ENCODE results near the gene GFY.
A peak's percentile ranks its signal among the peaks of the same experiment; 100 is the strongest.

The GFY gene

GRCh38 chr19:49428547-49429451 lies 3.6 kb downstream of the GFY start:
- no peak for DNase-seq

DNA sequence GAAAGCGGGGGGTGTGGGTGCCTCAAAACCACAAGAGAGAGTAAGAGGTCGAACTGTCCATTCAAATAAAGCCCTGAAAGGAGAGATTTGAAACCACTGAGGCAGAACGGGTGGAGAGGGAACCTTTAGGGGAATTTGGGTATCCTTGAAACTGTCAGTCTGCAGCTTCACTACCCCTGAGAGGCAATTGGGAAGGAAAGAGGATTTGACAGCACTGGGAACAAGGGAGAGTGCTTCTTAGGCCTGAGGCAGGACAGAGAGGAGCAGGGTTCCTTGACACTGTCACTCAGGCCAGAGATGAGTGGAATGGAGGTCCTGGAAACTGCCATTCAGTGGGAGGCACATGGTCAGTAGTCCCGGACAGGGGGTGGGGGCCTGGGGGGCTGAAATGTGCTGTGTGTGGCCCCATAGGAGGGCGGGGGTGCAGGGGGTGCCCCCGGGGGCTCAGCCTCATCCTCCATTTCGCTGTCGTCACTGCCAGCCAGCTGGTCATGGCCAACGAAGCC lies 5.0 kb downstream of the GFY start:
- DNase-seq: no peak

DNA sequence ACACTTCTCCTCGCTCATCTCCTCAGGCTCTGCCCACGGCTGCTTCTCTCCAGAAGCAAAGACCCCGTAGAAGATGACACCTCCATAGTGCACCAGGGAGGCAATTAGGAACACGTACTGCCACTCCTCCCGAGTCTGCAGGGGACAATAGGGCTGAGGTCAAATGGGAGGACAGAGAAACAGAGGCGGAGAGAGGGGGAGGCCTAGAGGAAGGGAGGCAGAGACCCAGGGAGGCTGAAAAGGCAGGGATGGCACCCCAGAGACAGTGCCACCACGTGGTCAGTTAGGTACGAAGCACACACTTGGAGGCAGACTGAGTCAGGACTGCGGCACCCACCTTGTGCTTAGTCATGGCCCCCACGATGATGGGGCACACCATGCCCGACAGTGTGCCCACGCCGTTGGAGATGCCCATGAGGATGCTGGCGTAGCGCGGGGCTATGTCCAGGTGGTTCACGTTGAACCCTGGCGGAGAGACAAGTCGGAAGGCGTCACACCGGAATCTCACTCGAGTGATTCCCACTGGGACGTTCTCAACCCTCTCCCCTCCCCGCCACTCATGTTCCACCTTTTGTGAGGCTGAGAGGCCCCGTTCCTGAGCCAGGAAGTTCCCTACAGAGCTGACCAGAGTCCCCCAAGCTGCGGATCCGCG lies 5.6 kb downstream of the GFY start:
- peak in 1 of 5 donors; percentile 39 for DNase-seq

GRCh38 chr19:49431330-49431749 lies 6.2 kb downstream of the GFY start:
- no peak for DNase-seq

GRCh38 chr19:49432141-49433073 lies 7.2 kb downstream of the GFY start:
- DNase-seq: peak in 1 of 5 donors; percentile 41

DNA sequence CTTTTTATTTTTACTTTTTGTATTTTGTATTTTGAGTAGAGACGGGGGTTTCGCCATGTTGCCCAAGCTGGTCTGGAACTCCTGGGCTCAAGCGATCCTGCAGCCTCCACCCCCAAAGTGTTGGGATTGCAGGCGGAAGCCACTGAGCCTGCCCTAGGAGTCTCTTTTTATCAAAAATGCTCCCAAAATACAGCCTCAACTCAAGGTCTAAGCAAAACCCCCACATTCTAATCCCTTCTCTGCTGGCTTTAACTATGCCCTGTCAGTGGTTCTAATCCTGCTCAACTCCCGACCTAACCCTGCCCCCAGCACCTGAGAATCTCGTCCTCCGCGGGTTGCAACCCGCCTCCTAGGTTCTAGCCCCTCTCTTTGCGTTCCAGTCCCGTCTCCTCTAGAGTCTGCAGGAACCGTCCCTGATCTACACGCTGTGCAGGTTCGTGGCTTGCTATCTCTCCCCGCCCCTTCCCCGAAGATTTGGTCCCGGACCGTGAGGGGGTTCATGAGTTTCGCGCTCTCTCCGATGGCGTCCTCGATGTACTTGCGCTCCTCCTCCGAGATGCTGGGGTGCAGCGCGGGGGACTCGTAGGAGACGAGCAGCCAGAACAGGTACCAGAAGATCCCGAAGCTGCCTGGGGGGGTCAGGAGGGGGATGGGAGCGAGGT lies 8.2 kb downstream of the GFY start:
- no peak for DNase-seq

GRCh38 chr19:49434907-49435583 lies 9.9 kb downstream of the GFY start:
- no peak for DNase-seq

- DNase-seq: no peak
Measured at GRCh38 chr19:49435670-49436069, 10.5 kb downstream of the GFY start.

GRCh38 chr19:49436381-49437017 lies 11.3 kb downstream of the GFY start:
- DNase-seq: peak in 3 of 5 donors; percentile 43 to 49 (median 48)

GRCh38 chr19:49437231-49437630 lies 12.0 kb downstream of the GFY start:
- no peak for DNase-seq

DNA sequence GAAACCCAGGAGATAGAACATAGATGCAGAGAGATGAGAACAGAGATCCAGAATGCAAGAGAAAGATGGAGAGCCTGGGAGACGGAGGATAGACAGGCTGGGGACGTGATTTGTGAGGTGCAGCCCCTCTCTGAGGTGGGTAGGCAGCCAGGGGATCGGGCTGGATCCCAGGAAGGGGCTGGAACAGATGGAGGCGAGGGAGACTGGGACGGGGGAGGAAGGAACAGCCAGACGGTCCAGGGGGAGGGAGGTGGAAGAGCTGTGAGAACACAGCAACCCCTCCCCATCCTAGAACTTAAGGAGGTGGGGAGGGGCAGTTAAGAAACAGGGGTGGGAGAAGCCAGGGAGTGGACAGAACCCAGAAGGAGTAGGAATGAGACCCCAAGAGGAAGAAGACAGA lies 13.1 kb downstream of the GFY start:
- DNase-seq: no peak

DNA sequence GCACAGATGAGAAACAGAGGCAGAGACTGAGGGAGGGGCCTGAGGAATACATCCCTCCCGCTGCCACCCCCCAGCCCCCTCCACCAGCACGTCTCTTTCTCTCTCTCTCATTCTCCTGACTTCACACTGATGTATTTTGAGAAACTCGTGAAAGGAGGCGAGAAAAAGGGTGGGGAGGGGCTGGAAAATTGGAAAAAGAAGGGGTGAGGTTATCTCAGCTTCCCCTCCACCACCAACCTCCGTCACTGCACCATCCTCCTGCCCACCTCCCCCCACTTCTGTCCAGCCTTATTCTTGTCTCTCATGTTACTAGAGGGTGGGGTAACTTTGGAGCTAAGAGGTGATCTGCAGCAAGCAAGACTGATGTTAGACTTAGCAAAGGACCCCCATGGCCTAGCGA lies 14.6 kb downstream of the GFY start:
- DNase-seq: no peak

DNA sequence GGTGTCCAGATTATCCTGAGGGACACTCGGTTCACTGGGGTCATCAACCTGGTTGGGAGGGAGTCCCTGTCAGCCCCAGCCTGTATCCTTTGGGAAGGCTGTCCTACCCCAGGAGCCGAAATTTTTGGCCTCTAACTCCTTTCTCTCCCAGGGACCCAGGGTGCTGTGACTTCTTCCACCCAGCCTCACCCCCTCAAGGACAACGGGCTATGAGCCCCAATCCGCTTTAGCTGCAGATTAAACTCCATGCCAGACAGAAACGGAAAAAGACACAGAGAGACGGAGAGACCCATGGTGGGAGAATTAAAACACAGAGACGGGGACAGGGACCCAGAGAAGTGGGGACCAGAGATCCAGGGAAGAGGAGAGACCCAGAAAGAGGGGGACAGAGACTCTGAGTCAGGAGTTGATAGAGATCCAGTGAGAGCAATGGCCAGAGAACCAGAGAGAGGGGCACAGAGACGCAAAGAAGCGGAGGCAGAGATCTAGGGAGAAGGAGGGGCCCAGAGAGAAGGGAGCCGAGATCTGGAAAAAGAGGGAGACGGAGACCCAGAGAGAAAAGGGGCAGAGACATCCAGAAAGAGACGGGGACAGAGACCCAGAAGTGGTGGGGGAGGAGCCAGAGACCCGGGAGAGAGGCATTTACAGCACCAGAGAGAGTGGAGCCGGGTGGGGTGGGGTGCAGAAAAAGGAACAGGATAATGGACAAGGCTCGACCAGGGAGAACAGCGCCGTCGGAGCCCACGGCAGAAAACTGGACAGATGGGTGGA lies 15.4 kb downstream of the GFY start:
- DNase-seq: no peak

DNA sequence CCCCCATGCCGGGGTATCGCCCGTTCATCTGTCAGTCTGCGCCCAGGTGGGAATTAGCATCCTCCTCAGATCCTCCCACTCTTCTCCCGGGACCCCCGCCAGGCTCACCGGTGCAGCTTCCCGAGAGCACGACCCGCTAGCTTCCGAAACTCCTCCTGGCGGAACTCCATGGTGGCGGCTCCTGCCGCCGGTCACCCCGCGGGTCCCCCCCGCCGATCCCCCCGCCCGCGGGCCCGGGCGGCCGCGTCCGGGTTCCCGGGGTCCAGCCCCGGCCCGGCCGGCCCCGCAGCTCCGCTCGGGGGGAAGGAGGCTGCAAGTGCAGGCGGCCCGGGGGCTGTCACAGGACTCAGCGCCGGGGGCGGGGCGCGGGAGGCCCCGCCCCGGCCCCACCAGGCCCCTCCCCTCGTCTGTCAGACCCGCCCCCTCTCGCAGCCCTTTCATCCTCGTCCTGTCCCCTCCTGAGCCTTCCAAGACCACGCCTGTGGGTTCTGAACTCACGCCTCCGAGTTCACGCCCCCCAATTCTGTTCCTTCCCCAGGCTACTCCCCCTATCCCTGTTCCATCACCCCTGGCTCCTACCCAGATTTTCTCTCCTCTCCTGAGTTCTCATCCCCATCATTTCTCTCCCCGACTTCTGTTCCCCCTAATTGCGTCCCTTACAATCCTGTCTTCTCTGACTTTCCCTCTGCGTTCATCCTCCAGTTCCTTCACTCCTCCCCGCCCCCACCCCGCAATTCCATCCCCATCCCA lies 16.2 kb downstream of the GFY start, which contains the start of gene SLC17A7:
Gene SLC17A7 (minus strand): TSS at position 318 of the 750 bp plus-strand sequence. CDS start 148 bp downstream, at position 170.
- DNase-seq: peak in 4 of 5 donors; percentile 29 to 49 (median 38)

- DNase-seq: no peak
Measured at GRCh38 chr19:49441960-49442350, 16.8 kb downstream of the GFY start.

DNA sequence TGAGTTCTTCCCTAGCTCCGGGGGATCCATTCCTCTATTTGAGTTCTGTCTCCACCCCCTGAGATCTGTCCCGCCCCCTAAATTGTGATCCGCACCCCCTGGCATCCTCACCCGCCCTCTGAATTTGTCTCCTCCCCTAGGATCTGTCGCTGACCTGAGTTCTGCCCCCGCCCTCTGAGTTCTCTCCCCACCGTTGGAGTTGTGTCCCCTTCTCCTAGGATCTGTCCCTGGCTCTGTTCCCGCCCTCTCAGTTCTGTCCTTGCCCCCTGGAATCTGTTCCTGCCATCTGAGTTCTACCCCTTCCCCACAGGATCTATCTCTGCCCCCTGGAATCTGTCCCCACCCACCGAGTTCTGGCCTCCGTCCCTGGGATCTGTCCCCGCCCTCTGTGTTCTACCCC lies 17.2 kb downstream of the GFY start:
- DNase-seq: no peak

GRCh38 chr19:49442771-49443365 lies 17.7 kb downstream of the GFY start:
- peak; percentile 35 to 64 (median 44) for DNase-seq

DNA sequence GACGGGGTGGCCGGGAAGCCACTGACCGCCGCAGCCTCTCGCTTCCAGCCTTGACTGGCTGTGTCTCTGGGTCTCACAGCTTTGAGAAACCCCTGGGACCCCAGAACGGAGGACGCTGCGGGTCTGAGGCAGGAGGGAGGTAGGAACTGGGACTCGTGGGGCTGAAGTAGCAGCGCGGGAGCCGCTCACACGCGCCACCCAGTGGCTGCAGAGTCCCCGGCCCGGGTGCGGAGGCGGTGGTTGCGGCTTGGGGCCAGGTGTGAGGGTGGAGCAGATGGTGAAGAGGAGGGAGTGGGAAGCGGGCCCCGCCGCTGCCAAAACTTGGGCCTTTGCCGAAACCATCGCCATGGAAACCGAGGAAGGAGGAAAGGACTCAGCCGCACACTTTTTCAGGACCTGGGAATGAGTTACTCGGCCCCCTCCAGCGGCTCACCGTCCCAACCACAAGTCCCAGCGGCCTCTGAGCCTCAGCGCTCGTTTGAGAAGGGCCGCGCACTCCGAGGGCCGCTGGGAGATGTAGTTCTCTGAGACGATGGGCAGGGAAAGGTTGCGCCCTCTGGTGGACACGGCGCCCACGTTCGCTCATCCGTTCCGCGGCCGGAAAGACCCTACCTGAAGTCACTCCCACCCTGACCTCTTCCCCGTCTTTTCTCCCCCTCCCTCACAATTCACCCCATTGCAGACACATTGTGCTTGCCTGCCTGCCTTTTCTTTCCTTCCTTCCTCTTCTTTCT lies 18.3 kb downstream of the GFY start:
- peak; percentile 83 to 94 (median 90) for DNase-seq
